GM19467 (cell line): Measurements from ENCODE around the gene TRIP4.
"Not testable (repeated sequence)": the region's sequence is repeated elsewhere in the genome, so short reads cannot be mapped to it uniquely, and the experiment has no call there.

Source experiments
- ATAC-seq: cut with Tn5 transposase; IDR thresholded peaks from one replicate; pipeline ENCODE4 v1.9.1; 2021; ENCODE audit warnings: mild to moderate bottlenecking, moderate library complexity; ENCODE audit not compliant: unreplicated experiment

Gene TRIP4

DNA sequence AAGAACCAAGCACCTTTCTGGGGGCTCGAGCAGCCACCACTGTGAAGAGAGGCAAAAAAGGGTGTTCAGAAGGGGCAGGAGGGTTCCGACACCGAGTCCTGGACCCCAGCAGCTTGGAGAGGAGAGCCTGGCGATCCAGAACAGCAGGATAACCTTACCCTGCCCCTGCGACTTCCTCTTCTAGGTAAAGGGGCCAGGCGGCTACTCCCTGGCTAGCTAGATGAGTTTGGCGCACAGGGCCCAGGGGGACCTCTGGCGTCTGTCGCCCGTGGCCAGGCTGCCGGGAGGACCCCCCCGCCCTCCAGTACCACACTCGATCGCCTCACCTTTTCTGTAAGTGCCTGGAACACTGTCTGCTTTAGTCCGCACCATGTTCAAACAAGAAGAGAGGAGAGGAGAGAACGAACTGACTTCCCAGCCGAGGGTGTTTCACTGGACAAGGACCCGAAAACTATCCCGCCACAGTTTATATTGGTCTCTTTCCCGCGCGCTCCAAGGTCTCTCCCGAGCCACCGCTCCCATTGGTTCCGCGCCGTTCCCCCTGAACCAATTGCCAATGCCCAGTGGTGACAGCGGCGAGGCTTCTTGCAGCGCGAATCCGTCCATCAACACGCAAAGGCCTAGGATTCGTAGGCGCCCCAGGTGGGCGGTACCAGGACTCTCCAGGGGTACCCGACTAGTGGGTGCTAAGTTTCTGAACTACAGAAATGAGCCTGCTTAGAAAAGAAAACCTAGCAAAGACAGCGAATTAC is 6.5 kb upstream of the TRIP4 start, which contains the start of gene PCLAF:
TSS of gene PCLAF (minus strand) at position 442 of the 752 bp plus-strand sequence. CDS start at position 372, 70 bp downstream.
- peak; percentile 95 for ATAC-seq

DNA sequence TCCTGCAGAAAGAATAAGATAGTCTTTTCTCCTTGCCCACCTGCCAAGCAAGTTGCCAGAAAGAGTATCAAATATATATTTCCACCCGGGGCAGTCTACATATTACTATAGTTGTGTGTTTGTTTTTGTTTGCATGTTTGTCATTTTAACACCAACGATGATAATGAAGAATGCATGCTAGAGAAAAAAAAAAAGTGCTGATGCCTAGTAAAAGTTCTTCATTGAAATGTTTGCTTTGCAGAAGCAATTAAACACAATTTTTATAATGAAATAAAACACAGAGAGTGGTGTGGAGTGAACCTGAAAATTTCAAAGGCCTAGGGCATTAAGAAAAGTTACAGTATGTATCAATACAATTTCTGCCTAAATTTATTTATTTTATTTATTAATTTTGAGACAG is 3.9 kb upstream of the TRIP4 start:
- ATAC-seq: no peak

DNA sequence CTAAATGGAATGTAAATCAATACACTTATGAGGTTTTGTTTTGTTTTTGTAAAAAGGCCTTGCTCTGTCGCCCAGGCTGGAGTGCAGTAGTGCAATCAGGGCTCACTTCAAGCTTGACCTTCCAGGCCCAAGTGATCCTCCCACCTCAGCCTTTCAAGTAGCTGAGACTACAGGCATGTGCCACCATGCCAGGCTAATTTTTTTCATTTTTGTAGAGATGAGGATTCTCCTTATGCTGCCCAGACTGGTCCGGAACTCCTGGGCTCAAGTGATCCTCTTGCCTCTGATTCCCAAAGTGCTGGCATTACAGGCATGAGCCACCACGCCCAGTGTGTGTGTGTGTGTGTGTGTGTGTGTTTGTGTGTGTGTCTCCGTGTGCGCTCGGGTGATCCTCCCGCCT is 1.3 kb upstream of the TRIP4 start:
- ATAC-seq: no peak

DNA sequence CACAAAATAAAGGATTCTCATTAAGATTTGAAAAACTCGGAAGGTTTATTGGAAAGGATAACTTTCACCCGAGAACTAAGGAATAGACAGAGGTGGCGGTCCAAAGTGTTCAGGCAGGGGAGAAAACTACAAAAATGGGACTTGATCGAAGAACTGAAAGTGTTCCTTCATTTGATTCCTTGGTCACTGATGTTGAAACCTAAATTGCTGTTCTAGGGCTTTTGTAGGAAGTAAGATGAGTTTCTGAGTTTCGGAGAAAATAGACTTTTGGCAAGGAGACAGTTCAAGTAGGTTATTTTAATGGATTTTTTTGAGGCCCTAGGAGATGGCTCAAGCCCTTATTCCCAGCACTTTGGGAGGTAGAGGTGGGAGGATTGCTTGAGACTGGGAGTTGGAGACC is 1.4 kb downstream of the TRIP4 start:
- ATAC-seq: no peak

DNA sequence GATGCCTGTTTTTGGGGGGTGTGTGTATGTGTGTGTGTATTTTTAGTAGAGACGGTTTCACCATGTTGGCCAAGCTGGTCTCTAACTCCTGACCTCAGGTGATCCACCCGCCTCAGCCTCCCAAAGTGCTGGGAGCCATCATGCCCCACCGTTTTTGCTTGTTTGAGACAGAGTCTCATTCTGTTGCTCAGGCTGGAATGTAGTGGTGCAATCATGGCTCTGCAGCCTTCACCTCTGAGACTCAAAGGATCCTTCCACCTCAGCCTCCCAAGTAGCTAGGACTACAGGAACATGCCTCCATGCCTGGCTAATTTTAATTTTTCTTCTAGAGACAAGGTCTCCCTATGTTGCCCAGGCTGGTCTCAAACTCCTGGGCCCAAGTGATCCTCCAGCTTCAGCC is 4.8 kb downstream of the TRIP4 start:
- ATAC-seq: not testable (repeated sequence)

DNA sequence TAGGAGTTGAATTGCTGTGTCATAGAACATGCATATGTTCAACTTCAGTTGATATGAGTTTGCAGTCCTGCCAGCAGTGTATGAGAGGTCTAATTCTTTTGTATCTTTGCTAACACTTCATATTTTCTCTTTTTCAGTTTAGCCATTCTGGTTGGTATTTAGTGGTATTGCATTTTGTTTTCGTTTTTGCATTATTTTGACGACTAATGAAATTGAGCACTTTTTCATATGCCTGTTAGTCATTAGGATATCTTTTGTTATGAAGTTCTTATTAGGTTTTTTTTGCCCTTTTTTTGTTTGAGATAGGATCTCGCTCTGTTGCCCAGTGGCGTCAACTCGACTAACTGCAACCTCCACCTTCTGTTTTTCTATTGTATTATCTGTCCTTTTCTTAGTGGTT is 9.2 kb downstream of the TRIP4 start:
- no peak for ATAC-seq

DNA sequence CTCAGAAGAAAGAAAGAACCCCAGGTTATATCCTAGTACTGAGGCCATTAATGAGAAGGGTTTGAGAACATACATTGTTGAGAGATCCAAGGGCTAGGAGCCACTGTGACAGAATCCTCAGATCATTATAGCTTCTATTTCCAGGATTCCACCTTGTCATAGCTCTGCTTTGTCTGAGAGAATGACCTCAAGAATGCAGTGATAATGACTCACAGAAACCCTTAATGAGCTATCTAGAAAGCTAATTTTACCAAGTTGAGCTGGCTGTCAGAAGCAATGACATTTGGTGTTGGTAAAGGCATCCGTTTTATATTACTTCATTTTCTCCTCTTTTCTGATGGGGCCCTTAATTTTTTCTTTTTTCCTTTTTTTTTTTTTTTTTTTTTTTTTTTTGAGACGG is 10.9 kb downstream of the TRIP4 start:
- ATAC-seq: no peak

DNA sequence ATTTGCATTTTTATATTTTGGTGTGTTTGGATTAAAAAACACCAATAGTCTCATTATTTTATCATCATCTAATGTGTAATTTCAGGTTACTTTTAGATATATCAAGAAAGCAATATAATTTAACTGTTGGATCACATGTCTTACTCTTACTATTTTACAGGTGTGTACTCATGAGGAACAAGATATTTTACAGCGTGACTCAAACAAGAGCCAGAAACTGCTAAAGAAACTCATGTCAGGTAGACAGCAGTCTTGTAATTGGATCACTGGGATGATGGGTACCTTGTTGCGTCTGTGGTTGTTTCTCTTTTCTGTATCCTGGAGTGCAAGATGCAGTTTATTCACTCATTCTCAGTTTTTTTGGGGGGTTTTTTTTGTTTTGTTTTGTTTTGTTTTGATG is 12.9 kb downstream of the TRIP4 start:
- no peak for ATAC-seq

DNA sequence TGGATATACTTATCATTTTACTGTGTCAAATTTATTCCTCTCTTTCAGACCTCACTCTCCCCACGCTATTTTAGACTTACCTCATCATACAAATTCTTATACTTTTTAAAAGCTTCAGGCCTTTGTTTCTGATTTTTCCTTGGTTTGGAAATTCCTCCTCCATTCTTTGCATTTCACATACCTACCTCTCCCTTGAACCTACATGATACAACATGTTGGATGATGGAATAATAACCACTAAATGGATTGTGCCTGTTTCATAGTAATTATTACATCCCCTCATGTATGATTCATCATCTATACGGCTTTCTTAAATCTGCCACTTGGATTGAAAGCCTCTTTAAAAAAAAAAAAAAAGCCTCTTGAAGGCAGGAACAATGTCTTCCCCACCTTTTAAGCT is 24.6 kb downstream of the TRIP4 start:
- ATAC-seq: no peak

DNA sequence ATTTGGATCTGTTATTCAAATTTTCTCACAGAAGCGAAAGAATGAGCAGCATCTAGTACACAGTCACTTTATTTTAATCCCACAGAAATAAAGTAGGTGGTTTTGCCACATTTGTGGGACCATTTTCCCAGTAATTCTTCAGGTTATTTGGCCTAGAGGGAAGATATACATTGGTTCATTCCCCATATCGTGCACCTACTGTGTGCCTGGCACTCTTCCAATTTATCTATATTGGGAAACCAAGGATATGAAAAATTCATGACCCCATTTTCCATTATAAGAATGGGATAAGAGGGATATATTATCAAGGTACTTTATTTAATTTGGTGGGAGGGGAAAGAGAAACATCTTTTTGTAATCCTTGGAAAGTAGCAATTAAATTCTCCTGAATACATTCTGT is 35.1 kb downstream of the TRIP4 start:
- no peak for ATAC-seq

DNA sequence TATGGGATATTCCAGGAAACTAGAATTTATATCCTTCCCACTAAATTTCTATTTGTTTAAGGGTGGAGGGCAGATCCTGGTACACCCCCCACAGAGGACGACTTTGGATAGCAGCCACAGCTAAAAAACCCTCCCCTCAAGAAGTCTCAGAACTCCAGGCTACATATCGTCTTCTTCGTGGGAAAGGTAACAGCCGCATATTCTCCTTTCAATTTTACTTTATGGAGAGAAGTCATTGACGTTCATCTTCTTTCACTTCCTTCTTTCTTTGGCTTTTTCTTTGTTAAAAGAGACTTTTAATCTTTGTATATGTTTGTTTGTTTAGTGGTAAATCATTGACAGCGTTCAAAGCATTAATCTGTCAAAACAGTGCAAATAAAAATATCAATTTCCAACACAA is 36.3 kb downstream of the TRIP4 start:
- ATAC-seq: no peak

DNA sequence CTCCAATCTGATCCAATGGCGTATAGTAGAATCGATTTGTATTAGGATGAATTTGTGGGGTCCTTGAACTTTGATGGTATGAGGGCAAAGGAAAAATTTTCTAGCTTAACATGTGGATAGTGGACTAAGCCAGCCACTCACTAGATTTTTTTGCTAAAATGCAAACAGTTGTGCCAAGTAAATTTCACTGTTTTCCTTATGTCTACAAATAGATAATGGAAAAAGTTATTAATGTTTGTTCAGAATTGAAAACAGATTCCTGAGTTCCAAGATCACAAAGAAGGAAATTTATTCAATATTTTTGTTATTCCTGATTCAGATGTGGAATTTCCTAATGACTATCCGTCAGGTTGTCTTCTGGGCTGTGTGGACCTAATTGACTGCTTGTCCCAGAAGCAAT is 37.6 kb downstream of the TRIP4 start:
- ATAC-seq: no peak

DNA sequence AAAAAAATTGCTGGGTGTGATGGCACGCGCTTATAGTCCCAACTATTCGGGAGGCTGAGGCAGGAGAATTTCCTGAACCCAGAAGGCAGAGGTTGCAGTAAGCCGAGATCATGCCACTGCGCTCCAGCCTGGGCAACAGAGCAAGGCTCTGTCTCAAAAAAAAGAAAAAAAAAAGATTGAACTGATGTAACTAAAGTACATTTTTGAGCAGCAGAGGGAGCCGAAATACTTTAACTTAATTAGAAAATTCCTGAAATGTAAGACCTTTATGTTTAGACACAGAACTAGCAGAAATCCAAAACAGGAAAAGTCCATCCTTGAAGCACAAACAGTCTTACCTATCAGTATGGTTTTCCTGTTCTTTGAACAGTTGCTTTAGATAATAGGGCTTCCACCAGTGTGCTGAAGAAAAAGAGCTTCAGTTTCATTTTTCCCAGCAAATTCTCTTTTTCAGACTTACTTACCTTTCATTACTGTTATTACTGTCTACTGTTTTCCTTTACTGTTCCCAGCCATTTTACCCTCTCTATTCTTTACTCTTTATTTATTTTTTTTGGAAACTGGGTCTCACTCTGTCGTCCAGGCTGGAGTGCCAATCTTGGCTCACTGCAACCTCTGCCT is 39.3 kb downstream of the TRIP4 start:
- ATAC-seq: no peak

DNA sequence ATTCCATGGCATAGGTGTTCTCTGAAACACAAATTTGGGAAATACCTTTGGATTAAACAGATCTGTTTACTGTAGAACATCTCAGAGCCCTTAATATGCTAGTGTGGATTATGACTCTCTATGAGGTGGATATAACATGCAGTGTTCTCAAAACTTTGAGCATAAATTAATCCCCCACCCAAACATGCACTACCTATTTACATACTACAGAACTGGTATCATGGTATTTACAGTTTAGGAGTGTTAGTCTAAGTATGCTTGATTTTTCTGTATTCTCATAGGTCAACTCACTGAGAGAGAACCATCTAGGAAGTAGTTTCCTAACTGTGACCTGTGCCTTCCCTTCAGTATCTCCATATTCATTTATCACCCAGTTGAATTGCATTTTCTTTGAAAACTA is 41.8 kb downstream of the TRIP4 start:
- no peak for ATAC-seq

DNA sequence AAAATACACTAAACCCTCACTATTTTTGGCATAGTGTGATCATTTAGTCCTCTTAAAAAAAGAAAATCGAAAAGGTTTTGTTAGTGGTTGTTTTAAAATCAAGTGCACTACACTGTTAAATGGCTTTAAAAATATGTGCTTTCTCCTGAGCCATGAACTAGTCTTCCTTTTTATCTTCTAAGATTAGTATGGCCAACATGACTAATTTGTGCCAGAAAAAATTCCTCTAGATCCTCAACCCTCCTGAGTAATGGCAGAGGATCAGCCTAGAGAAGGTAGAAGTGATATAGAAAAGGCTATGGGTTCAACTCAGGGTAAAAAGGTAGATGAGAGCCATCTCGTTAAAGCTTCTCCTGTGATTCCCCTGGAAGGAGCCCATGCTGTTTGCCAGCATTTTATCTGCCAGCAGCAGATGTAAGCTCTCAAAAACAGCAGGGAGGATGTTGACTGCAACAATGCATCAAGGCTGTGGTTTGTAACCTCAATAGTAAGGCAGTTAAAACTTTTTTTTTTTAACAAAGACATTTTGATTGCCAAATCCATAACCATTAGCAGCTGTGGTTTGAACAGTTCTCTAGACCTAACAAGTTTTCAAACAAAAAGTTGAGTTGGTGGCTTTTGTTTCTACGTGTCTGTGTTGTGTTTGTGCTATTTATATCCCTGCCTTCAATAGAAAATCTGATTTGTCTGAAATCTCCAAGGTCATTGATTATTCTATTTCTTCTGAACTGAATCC is 42.5 kb downstream of the TRIP4 start:
- ATAC-seq: no peak

DNA sequence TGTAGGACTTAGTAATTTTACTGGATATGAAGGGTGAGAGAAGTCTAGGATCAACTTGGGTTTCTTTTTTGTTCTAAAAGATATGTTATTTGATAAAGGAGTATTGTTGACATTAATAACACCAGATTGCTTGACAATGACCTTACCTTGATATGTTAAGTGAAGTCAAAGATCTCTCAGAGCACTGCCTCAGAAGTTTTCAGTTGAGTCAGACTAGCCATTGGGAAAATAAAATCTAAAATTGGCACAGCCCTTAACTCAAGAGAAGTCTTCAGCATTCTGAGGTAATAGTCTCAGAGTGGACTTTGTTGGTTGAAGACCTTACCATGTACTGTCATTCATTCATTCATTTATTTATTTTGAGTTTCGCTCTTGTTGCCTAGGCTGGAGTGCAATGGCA is 50.3 kb downstream of the TRIP4 start:
- ATAC-seq: no peak

DNA sequence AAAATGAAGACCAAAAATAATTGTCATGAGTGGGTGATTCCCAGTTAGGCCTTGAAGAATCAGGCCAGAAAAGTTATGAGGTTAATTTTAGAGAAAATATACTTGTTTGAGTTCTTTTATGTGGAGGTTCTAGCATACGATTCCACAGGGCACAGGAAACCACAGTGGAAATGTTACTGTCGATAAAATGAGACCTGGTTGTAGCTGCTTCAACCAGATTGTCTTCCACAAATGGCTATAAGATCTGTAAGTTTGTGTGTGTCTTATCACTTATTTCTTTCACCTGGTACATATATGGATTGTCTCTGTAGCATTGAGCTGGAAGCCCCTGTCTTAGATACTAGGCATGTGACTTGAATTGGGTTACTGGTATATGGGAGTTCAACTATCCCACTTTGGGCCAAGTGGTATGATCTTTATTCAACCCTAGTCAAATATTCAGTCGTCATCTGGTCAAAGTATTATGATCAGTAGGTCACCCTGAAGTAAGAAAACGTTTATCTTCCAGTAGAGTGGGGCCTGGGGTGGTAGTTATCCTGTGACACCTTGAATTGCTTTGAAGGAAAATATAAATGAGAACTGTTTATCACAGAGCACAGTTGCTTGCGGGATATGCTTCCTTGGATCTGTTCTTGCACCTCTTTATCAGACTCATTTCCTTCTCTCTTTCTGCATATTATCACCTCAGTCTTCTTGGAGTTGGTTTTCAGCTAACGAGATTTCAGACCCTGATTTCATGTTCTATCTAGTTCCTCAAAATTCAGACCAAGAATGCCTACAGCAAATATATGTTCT is 51.2 kb downstream of the TRIP4 start:
- ATAC-seq: no peak

DNA sequence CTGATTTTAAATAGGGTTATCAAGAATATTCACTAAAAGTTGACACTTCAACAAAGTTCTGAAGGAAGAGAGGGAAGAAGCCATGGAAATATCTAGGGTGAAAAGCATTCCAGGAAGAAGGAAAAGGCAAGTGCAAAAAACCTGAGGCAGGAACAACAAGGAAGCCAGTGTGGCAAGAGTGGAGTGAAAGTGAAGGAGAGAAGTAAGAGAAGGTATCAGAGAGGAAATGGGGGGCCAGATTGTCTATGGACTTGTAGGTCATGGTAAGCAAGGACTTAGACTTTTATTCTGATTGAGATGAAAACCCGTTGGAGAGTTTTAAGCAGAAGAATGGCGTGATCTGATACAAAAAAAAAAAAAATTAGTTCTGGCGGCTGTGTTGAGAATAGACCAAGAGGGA is 54.2 kb downstream of the TRIP4 start:
- ATAC-seq: no peak

DNA sequence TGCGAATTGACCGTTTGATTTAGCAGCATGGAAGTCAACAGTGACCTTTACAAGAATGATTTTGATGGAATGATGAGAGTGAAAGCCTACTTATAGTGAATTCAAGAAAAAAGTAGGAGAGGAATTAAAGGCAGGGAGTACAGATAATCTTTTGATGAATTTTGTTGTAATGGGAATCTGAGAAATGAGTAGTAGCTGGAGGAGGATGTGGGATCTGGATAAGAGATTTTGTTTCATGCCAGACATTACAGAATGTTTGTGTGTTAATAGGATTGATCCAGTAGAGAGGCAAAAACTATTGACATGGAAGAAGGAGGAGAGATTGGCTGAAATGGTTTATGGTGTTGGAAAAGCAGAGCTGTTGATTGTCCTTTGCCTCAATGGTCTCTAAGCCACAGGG is 55.4 kb downstream of the TRIP4 start:
- ATAC-seq: no peak

DNA sequence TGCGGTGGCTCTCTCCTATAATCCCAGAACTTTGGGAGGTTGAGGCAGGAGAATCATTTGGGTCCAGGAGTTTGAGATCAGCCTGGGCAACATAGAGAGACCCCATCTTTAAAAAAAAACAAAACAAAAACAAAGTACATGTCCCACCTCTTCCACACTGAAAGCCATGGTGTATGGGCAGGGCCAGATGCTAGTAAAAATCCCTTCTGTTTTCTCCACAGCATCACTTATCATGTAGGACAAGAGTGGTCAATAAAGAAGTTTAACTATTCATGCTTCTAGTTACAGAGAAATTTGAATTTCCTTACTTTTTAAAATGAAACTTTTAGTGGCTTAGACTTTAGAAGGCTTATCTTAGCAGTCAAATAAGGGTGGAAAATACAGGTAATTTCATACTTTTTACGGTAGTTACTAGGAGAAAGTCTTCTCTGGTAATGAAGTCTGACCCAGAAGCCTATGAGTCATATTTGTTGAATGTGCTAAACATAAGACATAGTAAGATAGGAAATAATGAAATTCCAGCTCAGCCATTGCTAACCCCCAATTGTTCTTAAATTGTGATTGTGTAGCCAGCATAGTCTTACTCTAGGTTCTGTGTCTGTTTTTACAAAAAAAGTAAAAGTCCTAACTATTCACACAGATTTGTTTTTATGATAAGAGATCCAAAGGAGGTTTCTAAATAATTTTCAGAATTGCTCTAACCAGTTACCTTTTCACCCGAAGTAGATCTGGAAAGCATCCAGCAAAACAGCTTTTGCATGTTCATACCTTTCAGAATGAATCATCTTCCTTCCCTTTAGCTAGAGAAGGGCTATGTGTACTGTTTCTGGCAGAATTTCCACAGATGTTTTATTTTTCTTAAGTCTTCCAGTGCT is 56.3 kb downstream of the TRIP4 start:
- ATAC-seq: no peak
